Hematopoietic multipotent progenitor cell treated with erythropoietin and hydrocortisone succinate and interleukin-3 and kit ligand, for 17 days (in vitro differentiated cells): ENCODE results near the gene G6PC1.
"Not testable (repeated sequence)": the region's sequence is repeated elsewhere in the genome, so short reads cannot be mapped to it uniquely, and the experiment has no call there.

Source experiments
- DNase-seq: peaks from one replicate; pipeline ENCODE4 v3.0.0-alpha.2; 2015; ENCODE audit warnings: low spot score

The G6PC1 gene

GRCh38 chr17:42901535-42902229, 1.1 kb downstream of the G6PC1 start:
- DNase-seq = no peak

GRCh38 chr17:42904110-42904469, 3.5 kb downstream of the G6PC1 start:
- no peak for DNase-seq

GRCh38 chr17:42906772-42907446, 6.3 kb downstream of the G6PC1 start:
- DNase-seq = no peak

- DNase-seq = no peak
These were observed 8.5 kb downstream of the G6PC1 start for GRCh38 chr17:42908872-42909700.

- no peak for DNase-seq
These were observed 12.9 kb downstream of the G6PC1 start for GRCh38 chr17:42913522-42913921.

- no peak for DNase-seq
These were observed 13.5 kb downstream of the G6PC1 start for GRCh38 chr17:42913981-42914617.

GRCh38 chr17:42915288-42915687, 14.7 kb downstream of the G6PC1 start:
- not testable (repeated sequence) for DNase-seq

- not testable (repeated sequence) for DNase-seq
These were observed 16.0 kb downstream of the G6PC1 start for GRCh38 chr17:42916388-42917235.

- DNase-seq = no peak
These were observed 16.6 kb downstream of the G6PC1 start for GRCh38 chr17:42917236-42917603.

GRCh38 chr17:42918902-42919521, 18.4 kb downstream of the G6PC1 start:
- no peak for DNase-seq

GRCh38 chr17:42919522-42920077, 19.0 kb downstream of the G6PC1 start:
- DNase-seq = not testable (repeated sequence)

- no peak for DNase-seq
These were observed 19.7 kb downstream of the G6PC1 start for GRCh38 chr17:42920106-42920900.

- DNase-seq = no peak
These were observed 20.3 kb downstream of the G6PC1 start for GRCh38 chr17:42920922-42921321.

- no peak for DNase-seq
These were observed 21.7 kb downstream of the G6PC1 start for GRCh38 chr17:42922294-42922693.

- DNase-seq = not testable (repeated sequence)
These were observed 22.9 kb downstream of the G6PC1 start for GRCh38 chr17:42923472-42923871.

- DNase-seq = no peak
These were observed 24.3 kb downstream of the G6PC1 start for GRCh38 chr17:42924891-42925290.

GRCh38 chr17:42928714-42929496, 28.3 kb downstream of the G6PC1 start:
- peak; percentile 89 for DNase-seq

GRCh38 chr17:42929497-42929844, 28.9 kb downstream of the G6PC1 start:
- no peak for DNase-seq
